Islet precursor cell (in vitro differentiated cells): ENCODE results near the gene GCFC2.

ENCODE experiments used
- DNase-seq: peaks from one replicate; pipeline ENCODE4 v3.0.0-alpha.2; 2018

The GCFC2 gene

DNA sequence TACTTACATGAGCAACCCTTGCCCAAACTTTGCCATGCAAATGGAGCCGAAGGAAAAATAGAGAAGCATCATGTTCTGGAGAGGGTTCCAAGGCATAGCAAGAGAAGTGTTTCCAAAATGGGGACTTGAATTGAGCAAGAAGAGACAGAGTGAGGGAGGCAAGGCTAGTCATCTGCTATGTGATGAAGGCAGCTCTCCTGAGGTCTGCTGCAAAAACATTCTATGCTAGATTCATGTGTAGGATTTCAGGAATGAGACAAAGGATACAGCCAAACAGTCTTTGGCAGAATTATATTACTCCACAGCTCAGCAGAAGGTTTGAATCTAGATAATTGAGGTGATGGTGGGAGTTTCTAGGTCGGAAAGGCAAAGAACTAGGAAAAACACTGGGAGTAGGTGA is 88.2 kb downstream of the GCFC2 start:
- no peak for DNase-seq

DNA sequence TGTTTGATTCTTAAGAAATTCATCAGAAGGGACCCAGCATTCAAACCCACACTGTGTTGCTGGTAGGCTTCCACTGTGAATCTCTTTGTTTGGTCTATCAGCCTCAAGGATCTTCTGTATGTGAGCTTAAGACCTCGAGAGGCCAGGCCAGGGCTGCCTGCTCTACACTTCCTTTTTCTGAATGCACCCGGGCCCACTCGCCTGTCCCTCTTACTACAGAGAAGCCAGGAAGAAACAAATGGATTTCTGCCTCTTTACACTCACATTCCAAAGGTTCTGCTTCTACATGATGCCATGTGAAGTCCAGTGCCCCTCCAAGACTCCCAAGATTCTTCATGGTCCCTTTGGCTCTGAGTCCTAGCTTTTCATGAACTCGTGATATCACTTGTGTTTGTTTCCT is 89.5 kb downstream of the GCFC2 start:
- DNase-seq: no peak

DNA sequence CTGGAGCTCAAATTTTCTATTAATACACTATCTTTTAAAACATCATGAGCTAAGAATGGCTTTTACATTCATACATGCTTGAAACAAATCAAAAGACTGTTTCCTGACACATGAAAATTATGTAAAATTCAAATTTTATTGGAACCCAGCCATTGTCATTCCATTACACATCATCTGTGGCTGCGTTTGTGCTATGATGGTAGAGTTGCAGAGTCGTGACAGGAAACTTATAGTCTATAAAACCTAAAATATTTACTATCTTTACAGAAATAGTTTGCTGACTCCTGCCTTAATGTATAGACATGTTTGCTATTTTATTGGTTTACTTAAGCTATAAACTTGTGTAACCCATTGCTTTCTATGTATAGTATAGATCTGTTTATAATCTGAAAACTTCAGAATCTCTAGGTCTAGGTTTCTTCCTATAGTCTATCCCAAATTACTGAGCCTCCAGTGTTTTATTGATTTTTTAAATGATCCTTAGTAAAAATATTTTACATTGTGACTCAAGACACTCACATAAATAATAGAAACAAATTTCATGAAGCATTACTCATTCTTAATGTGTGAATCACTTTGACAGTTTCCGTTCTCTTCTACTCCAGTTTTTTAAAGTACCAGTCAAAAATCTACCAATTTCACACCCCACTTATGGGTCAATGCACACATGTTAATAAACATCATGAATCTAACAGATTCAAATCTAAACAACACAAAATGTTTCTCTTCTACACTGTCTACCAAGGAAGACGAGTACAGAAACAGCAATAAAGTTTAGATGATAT is 90.6 kb downstream of the GCFC2 start:
- DNase-seq: no peak

DNA sequence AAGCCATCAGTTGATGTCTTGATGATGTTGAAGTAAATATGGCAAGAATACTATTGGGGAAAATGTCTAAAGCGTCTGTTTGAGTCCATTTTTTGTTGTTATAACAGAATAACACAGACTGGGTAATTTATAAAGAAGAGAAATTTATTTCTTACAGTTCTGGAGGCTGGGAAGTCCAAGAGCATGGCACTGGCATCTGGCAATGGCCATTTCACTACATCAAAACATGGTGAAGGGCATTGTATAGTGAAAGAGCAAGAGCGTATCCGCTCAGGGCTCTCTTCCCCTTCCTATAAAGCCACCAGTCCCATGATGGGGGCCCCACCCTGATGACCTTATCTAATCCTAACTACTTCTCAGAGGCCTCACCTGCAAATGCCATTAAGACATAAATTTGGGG is 93.8 kb downstream of the GCFC2 start:
- no peak for DNase-seq

DNA sequence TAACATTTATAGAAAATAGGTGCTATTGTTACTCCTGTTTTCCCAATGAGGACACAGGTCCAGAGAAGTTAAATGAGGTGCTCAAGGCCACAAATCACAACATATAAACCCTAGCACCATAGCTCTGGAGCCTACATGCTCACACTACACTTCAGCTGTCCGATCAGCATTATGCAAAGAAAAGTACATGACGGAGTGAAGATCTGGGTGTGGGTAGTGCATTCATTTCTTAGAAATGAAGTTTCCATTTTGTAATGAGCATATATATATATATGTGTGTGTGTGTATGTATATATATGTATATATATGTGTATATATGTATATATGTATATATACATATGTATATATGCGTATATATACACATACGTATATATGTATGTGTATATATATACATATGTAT is 94.3 kb downstream of the GCFC2 start:
- no peak for DNase-seq

DNA sequence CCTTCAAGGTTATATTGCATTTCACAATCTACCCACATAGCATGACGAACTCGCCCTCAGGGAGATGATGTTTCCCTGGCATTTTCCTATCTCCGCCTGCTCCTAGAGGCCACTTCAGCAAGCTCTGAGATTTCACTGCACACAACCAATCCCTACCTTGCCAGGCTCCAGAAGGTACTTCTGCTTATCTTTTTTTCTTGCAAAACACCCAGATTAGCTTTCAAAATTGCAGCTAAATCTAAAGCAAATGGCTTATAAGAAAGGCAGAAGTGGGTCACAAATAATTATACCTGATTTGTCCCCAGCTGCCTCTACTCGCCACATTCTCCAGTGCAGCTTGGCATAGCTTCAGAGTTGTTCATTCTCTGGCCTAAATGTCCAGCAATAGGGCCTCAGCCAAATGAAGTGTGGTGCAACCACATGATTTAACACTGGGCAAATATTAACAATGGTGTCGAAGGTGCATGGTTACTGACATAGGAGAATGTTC is 96.5 kb downstream of the GCFC2 start:
- DNase-seq: no peak

DNA sequence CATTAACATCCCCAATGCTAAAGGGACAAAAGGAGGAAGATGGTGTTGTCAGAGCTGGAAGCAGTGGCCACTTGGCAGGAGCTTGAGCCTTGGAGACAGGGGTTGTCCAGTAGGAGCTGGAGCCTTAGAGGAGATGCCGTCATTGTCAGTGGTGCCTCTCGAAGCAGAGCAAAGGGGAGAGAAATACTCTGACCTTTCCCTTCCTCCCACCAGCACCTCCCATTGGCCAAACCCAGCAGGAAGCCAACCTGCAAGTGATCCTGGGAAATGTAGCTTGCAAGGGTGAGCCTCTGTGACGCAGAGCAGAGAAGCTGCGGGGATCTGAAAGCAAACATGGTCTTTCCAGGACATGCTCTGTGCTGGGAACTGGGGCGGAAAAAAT is 97.9 kb downstream of the GCFC2 start:
- no peak for DNase-seq
